ENCODE data around the gene EBF4.
"Not testable (repeated sequence)": the region's sequence is repeated elsewhere in the genome, so short reads cannot be mapped to it uniquely, and the experiment has no call there.

EBF4 gene

GRCh38 chr20:2759603-2760296 is 67.2 kb downstream of the EBF4 start:
- DNase-seq, result no peak

GRCh38 chr20:2760297-2760951 is 67.8 kb downstream of the EBF4 start:
- DNase-seq, result no peak

- no peak for DNase-seq
These were observed 68.3 kb downstream of the EBF4 start for GRCh38 chr20:2760952-2761305.

GRCh38 chr20:2761885-2762284 is 69.3 kb downstream of the EBF4 start:
- no peak for DNase-seq

GRCh38 chr20:2762578-2763131 is 70.1 kb downstream of the EBF4 start:
- DNase-seq, result no peak

- DNase-seq, result no peak
These were observed 70.6 kb downstream of the EBF4 start for GRCh38 chr20:2763186-2763585.

- DNase-seq, result no peak
These were observed 75.4 kb downstream of the EBF4 start for GRCh38 chr20:2767768-2768631.

GRCh38 chr20:2768632-2769015 is 76.0 kb downstream of the EBF4 start:
- DNase-seq, result no peak

- DNase-seq, result not testable (repeated sequence)
These were observed 77.5 kb downstream of the EBF4 start for GRCh38 chr20:2770091-2770490.

- DNase-seq, result no peak
These were observed 79.1 kb downstream of the EBF4 start for GRCh38 chr20:2771631-2772080.

- no peak for DNase-seq
These were observed 81.2 kb downstream of the EBF4 start for GRCh38 chr20:2773812-2774211.

- no peak for DNase-seq
These were observed 82.6 kb downstream of the EBF4 start for GRCh38 chr20:2775139-2775538.

GRCh38 chr20:2778602-2779321 is 86.2 kb downstream of the EBF4 start:
- DNase-seq, result no peak

GRCh38 chr20:2780948-2781347 is 88.4 kb downstream of the EBF4 start:
- no peak for DNase-seq

- no peak for DNase-seq
These were observed 91.5 kb downstream of the EBF4 start for GRCh38 chr20:2783908-2784566.

GRCh38 chr20:2793471-2793870 is 100.9 kb downstream of the EBF4 start:
- no peak for DNase-seq

GRCh38 chr20:2794202-2794748 is 101.7 kb downstream of the EBF4 start:
- DNase-seq, result no peak

- DNase-seq, result no peak
These were observed 102.4 kb downstream of the EBF4 start for GRCh38 chr20:2794866-2795447.

- DNase-seq, result no peak
These were observed 102.9 kb downstream of the EBF4 start for GRCh38 chr20:2795451-2795850.

GRCh38 chr20:2796011-2796660 is 103.6 kb downstream of the EBF4 start:
- no peak for DNase-seq

Data from NK-92 treated with Interleukin-12 subunit alpha and Interleukin-12 subunit beta, amount 100 ng/mL, for 24 hours (cell line).